GM21737 (cell line): ENCODE measurements around the gene PLCB3.

Experiments used
- ATAC-seq: cut with Tn5 transposase; IDR thresholded peaks from one replicate; pipeline ENCODE4 v1.9.1; 2021; ENCODE audit warnings: mild to moderate bottlenecking, moderate library complexity; ENCODE audit not compliant: unreplicated experiment

Gene PLCB3

GRCh38 chr11:64285885-64286800 is 34.8 kb downstream of the PLCB3 start:
- ATAC-seq, result no peak

GRCh38 chr11:64286801-64287159 is 35.5 kb downstream of the PLCB3 start:
- ATAC-seq, result no peak

GRCh38 chr11:64287676-64288352 is 36.5 kb downstream of the PLCB3 start:
- no peak for ATAC-seq

- ATAC-seq, result no peak
Observed at GRCh38 chr11:64288353-64288750, 37.0 kb downstream of the PLCB3 start.

GRCh38 chr11:64289002-64289564 is 37.8 kb downstream of the PLCB3 start:
- ATAC-seq, result no peak

GRCh38 chr11:64290352-64291261 is 39.3 kb downstream of the PLCB3 start:
- ATAC-seq, result no peak

GRCh38 chr11:64291262-64291751 is 40.0 kb downstream of the PLCB3 start, which contains the start of gene KCNK4:
Gene KCNK4, plus strand, starts transcription at chr11:64291302. Its CDS starts 1,717 bp downstream, at chr11:64293019.
- ATAC-seq, result no peak

- no peak for ATAC-seq
Observed at GRCh38 chr11:64291752-64292459, 40.6 kb downstream of the PLCB3 start.

- no peak for ATAC-seq
Observed at GRCh38 chr11:64292460-64293254, 41.3 kb downstream of the PLCB3 start.

GRCh38 chr11:64294774-64295173 is 43.4 kb downstream of the PLCB3 start:
- no peak for ATAC-seq

- no peak for ATAC-seq
Observed at GRCh38 chr11:64295760-64296159, 44.4 kb downstream of the PLCB3 start.

GRCh38 chr11:64296236-64296635 is 44.9 kb downstream of the PLCB3 start:
- no peak for ATAC-seq

GRCh38 chr11:64296830-64297698 is 45.7 kb downstream of the PLCB3 start:
- ATAC-seq, result no peak

GRCh38 chr11:64297699-64298358 is 46.5 kb downstream of the PLCB3 start:
- no peak for ATAC-seq

GRCh38 chr11:64298966-64299846 is 47.9 kb downstream of the PLCB3 start:
- no peak for ATAC-seq

- ATAC-seq, result no peak
Observed at GRCh38 chr11:64299847-64300648, 48.7 kb downstream of the PLCB3 start, which contains the start of gene CATSPERZ. Gene CATSPERZ, plus strand, starts transcription at chr11:64300358. Its CDS starts 53 bp downstream, at chr11:64300411.
